ENCODE measurements around the gene MAPKAPK2.

GRCh38 chr1:206709322-206709721, 24.6 kb downstream of the MAPKAPK2 start:
- TF ChIP-seq EZH2 (IDR thresholded peaks at IDR 0.05; ENCODE audit: insufficient read depth, poor library complexity, severe bottlenecking) (no peak), EZH2phosphoT487 (IDR thresholded peaks at IDR 0.05; ENCODE audit: insufficient read depth, low read depth) (no peak)

Measured in GM23248 (cell line).